ENCODE measurements around the gene CHEK1. TPM values are rescaled to one million over a fixed set of nuclear protein-coding genes. Genes with fewer than 3 reads are reported as not detected.

The CHEK1 gene
- polyA plus RNA-seq, 1 experiment, result 33.2 TPM

- Histone ChIP-seq H3K27ac (ENCODE audit: low read depth, low read length) (no peak overlapping the region), H3K9me3 (ENCODE audit: control insufficient read depth, insufficient read depth, low read length) (no peaks in the 10 kb centered on the region), H3K27me3 (ENCODE audit: control insufficient read depth, insufficient read depth, low read length) (no peaks in the 10 kb centered on the region), H3K4me3 (ENCODE audit: low read depth, low read length) (no peak overlapping the region)
- POLR2A ChIA-PET, result no interaction called here
- TF ChIP-seq CTCF (IDR thresholded peaks at IDR 0.05; ENCODE audit: low read depth, low read length), result no peak
- CTCF ChIA-PET, result no interaction called here
- DNase-seq (ENCODE audit: low read depth, low spot score), result no peak
Observed at GRCh38 chr11:125662689-125663088, 37.7 kb downstream of the CHEK1 start.

- Histone ChIP-seq H3K9me3 (ENCODE audit: control insufficient read depth, insufficient read depth, low read length) (no peaks in the 10 kb centered on the region), H3K27ac (ENCODE audit: low read depth, low read length) (no peak overlapping the region), H3K27me3 (ENCODE audit: control insufficient read depth, insufficient read depth, low read length) (no peaks in the 10 kb centered on the region), H3K4me3 (ENCODE audit: low read depth, low read length) (no peak overlapping the region)
- DNase-seq (ENCODE audit: low read depth, low spot score), result no peak
- no peak for TF ChIP-seq CTCF (IDR thresholded peaks at IDR 0.05; ENCODE audit: low read depth, low read length)
- POLR2A ChIA-PET, result no interaction called here
- CTCF ChIA-PET, result no interaction called here
Observed at GRCh38 chr11:125663910-125664309, 38.9 kb downstream of the CHEK1 start.

- no peaks in the 10 kb centered on the region for H3K27me3 ChIP-seq (ENCODE audit: control insufficient read depth, insufficient read depth, low read length)
- DNase-seq (ENCODE audit: low read depth, low spot score), result no peak
- no peak overlapping the region for H3K4me3 ChIP-seq (ENCODE audit: low read depth, low read length)
- H3K9me3 ChIP-seq (ENCODE audit: control insufficient read depth, insufficient read depth, low read length), result no peaks in the 10 kb centered on the region
- CTCF ChIA-PET, result no interaction called here
- H3K27ac ChIP-seq (ENCODE audit: low read depth, low read length), result no peak overlapping the region
- no peak for TF ChIP-seq CTCF (IDR thresholded peaks at IDR 0.05; ENCODE audit: low read depth, low read length)
- POLR2A ChIA-PET, result no interaction called here
Observed at GRCh38 chr11:125667151-125667550, 42.2 kb downstream of the CHEK1 start.

- ChIA-PET CTCF (no interaction called here), POLR2A (no interaction called here)
- no peaks in the 10 kb centered on the region for H3K27me3 ChIP-seq (ENCODE audit: control insufficient read depth, insufficient read depth, low read length)
- no peaks in the 10 kb centered on the region for H3K9me3 ChIP-seq (ENCODE audit: control insufficient read depth, insufficient read depth, low read length)
- no peak for DNase-seq (ENCODE audit: low read depth, low spot score)
- H3K4me3 ChIP-seq (ENCODE audit: low read depth, low read length), result no peak overlapping the region
- H3K27ac ChIP-seq (ENCODE audit: low read depth, low read length), result no peak overlapping the region
- no peak for TF ChIP-seq CTCF (IDR thresholded peaks at IDR 0.05; ENCODE audit: low read depth, low read length)
Observed at GRCh38 chr11:125670172-125670571, 45.2 kb downstream of the CHEK1 start.

GRCh38 chr11:125671561-125671960, 46.6 kb downstream of the CHEK1 start:
- Histone ChIP-seq H3K27ac (ENCODE audit: low read depth, low read length) (no peak overlapping the region), H3K9me3 (ENCODE audit: control insufficient read depth, insufficient read depth, low read length) (no peaks in the 10 kb centered on the region), H3K4me3 (ENCODE audit: low read depth, low read length) (no peak overlapping the region), H3K27me3 (ENCODE audit: control insufficient read depth, insufficient read depth, low read length) (no peaks in the 10 kb centered on the region)
- CTCF ChIA-PET, result interaction anchor here (0.6 to 1.0 kb wide), 2 partner anchors 8 to 222 kb away, joined by 4 read pairs; no protein-coding TSS in a partner anchor
- DNase-seq (ENCODE audit: low read depth, low spot score), result no peak
- POLR2A ChIA-PET, result no interaction called here
- TF ChIP-seq CTCF (IDR thresholded peaks at IDR 0.05; ENCODE audit: low read depth, low read length), result no peak
